DND-41 (cell line): ENCODE measurements around the gene MARCHF4.

Experiments used
- ATAC-seq: fragments of 200-7000 bp; cut with Tn5 transposase; 3 replicates; pipeline ENCODE4 v1.9.1; 2021; ENCODE audit warnings: low read depth; ENCODE audit not compliant: insufficient read depth
- DNase-seq: peaks from one replicate; pipeline ENCODE4 v3.0.0-alpha.2; 2020
- H2AFZ ChIP-seq: 2 replicates; pipeline ENCODE4 v1.6.0; 2012; ENCODE audit warnings: low read depth, low read length
- H3K27ac ChIP-seq: 2 replicates; pipeline ENCODE4 v1.5.1; 2012; ENCODE audit warnings: low read length, inconsistent platforms
- H3K27me3 ChIP-seq: fragments of 200-600 bp; sonication (generic); 2 replicates; pipeline ENCODE4 v1.6.0; 2012; ENCODE audit warnings: low read length, mild to moderate bottlenecking, inconsistent platforms; ENCODE audit not compliant: insufficient read depth, poor library complexity
- H3K36me3 ChIP-seq: 2 replicates; pipeline ENCODE4 v1.5.1; 2012; ENCODE audit warnings: low read length, inconsistent platforms; ENCODE audit not compliant: insufficient read depth
- H3K4me1 ChIP-seq: 2 replicates; pipeline ENCODE4 v1.5.1; 2012; ENCODE audit warnings: mild to moderate bottlenecking, low read length; ENCODE audit not compliant: insufficient read depth
- H3K4me2 ChIP-seq: 2 replicates; pipeline ENCODE4 v1.6.0; 2012; ENCODE audit warnings: mild to moderate bottlenecking, moderate library complexity, low read length, inconsistent platforms; ENCODE audit not compliant: insufficient read depth
- H3K4me3 ChIP-seq, 2 experiments: fragments of 200-600 bp in 1 of 2; shearing (Covaris generic) in 1 of 2; 2 replicates each; pipeline ENCODE4 v1.5.1; 2012 to 2016; ENCODE audit warnings: inconsistent platforms in 2 of 2, low read length in 2 of 2, mild to moderate bottlenecking in 2 of 2, low read depth in 1 of 2, moderate library complexity in 1 of 2
- H3K79me2 ChIP-seq: 2 replicates; pipeline ENCODE4 v1.6.0; 2012; ENCODE audit warnings: low read length, inconsistent platforms; ENCODE audit not compliant: insufficient read depth
- H3K9ac ChIP-seq: 2 replicates; pipeline ENCODE4 v1.6.0; 2012; ENCODE audit warnings: low read depth, mild to moderate bottlenecking, inconsistent platforms, low read length, moderate library complexity
- H3K9me3 ChIP-seq: 2 replicates; pipeline ENCODE4 v1.5.1; 2012; ENCODE audit warnings: low read length, moderate library complexity, mild to moderate bottlenecking, inconsistent platforms; ENCODE audit not compliant: insufficient read depth, severe bottlenecking
- H4K20me1 ChIP-seq: 2 replicates; pipeline ENCODE4 v1.6.0; 2012; ENCODE audit warnings: low read length; ENCODE audit not compliant: insufficient read depth
- CTCF ChIP-seq: IDR thresholded peaks from 2 replicates; pipeline ENCODE4 v1.5.1; 2012; ENCODE audit warnings: borderline replicate concordance, low read length, moderate library complexity, mild to moderate bottlenecking; ENCODE audit not compliant: poor library complexity, severe bottlenecking; ENCODE audit errors: extremely low read depth
- EZH2 ChIP-seq: IDR thresholded peaks from 3 replicates; pipeline ENCODE4 v1.6.1; 2012; ENCODE audit warnings: borderline replicate concordance, low read depth, mild to moderate bottlenecking, moderate library complexity, low read length, inconsistent platforms; ENCODE audit not compliant: severe bottlenecking

The MARCHF4 gene

GRCh38 chr2:216341121-216341520 is 31.2 kb downstream of the MARCHF4 start:
- Histone ChIP-seq H3K36me3 (no peaks in the 10 kb centered on the region), H4K20me1 (no peaks in the 10 kb centered on the region), H3K27me3 (peaks cover 24% of the 10 kb centered on the region), H3K27ac (no peak overlapping the region), H3K4me2 (no peak overlapping the region), H3K4me3 (no peak overlapping the region), H3K79me2 (no peaks in the 10 kb centered on the region), H3K4me1 (no peaks in the 10 kb centered on the region), H3K9ac (no peak overlapping the region), H2AFZ (no peak overlapping the region), H3K9me3 (no peaks in the 10 kb centered on the region)
- TF ChIP-seq EZH2 = no peak
- TF ChIP-seq CTCF = no peak
- ATAC-seq (no peak), DNase-seq (no peak)

DNA sequence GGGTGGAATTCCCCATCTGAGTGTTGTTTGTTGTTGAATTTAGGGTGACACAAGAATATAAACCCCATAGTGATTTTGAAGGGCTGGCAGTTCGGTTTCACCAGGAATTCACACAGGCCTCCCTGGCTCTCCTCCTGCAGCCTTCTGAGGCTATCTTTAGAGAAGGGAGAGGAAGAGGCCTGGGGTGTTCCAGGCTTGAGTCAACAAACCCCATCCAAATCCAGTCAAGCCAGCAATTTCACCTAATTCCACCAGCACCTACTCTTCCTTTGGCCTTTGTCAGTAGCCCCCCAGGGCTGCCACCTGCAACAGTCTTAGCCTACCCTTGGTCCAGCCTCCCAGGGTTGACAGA is 32.0 kb downstream of the MARCHF4 start:
- DNase-seq = no peak
- peaks cover 23% of the 10 kb centered on the region for H3K27me3 ChIP-seq
- no peaks in the 10 kb centered on the region for H3K9me3 ChIP-seq
- H3K4me3 ChIP-seq = no peak overlapping the region
- H4K20me1 ChIP-seq = no peaks in the 10 kb centered on the region
- no peaks in the 10 kb centered on the region for H3K79me2 ChIP-seq
- no peak overlapping the region for H3K4me2 ChIP-seq
- H3K4me1 ChIP-seq = no peaks in the 10 kb centered on the region
- ATAC-seq = no peak
- TF ChIP-seq EZH2 (no peak), CTCF (no peak)
- no peak overlapping the region for H3K27ac ChIP-seq
- no peak overlapping the region for H2AFZ ChIP-seq
- H3K36me3 ChIP-seq = no peaks in the 10 kb centered on the region
- H3K9ac ChIP-seq = no peak overlapping the region

DNA sequence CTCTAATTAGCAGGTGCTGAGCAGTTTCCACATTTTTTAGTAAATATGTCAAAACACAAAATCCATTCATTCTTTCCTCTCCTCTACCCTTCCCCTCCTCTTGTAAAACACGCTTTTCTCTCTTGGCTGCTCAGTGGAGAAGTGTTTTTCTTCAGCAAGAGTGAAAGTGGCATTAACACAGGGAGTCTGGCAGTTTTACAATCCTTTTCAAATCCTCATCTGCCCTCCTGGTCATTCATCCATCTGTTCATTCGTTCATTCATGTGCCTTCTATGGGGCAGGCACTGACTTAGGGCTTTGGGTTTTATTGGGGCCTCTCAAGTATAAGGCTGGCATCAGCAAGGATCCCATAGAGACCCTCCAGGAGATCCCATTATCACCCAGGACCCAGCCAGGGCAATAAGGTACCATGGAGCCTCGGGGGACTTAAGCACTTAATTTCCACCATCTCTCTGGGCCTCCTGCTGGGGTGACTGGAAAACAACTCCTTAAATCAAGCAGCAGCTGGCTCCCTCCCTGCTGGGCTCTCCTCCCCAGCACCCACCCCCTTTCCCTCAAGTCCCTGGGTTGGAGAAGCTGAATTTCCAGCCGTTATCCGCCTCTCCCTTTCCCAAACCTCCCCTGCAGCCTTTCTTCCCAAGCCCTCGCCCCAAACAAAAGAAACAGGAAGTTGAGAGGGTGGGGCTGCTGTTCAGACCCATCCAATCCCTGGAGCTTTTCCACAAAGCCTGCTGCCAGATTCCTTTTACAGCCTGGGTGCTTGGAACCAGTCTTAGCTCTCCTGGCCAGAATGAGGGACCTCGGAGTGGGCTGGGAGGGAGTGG is 32.6 kb downstream of the MARCHF4 start:
- Histone ChIP-seq H3K79me2 (no peaks in the 10 kb centered on the region), H3K9me3 (no peaks in the 10 kb centered on the region), H3K36me3 (no peaks in the 10 kb centered on the region), H3K9ac (no peak overlapping the region), H4K20me1 (no peaks in the 10 kb centered on the region), H3K4me3 (no peak overlapping the region), H3K27me3 (peaks cover 22% of the 10 kb centered on the region), H3K27ac (no peak overlapping the region), H3K4me2 (no peak overlapping the region), H3K4me1 (no peaks in the 10 kb centered on the region), H2AFZ (no peak overlapping the region)
- no peak for ATAC-seq
- DNase-seq = no peak
- TF ChIP-seq EZH2 (no peak), CTCF (no peak)

GRCh38 chr2:216335252-216335651 is 37.0 kb downstream of the MARCHF4 start:
- Histone ChIP-seq H4K20me1 (no peaks in the 10 kb centered on the region), H2AFZ (no peak overlapping the region), H3K9ac (no peak overlapping the region), H3K4me1 (no peaks in the 10 kb centered on the region), H3K4me2 (no peak overlapping the region), H3K79me2 (no peaks in the 10 kb centered on the region), H3K4me3 (no peak overlapping the region), H3K9me3 (no peaks in the 10 kb centered on the region), H3K27me3 (peaks cover 16% of the 10 kb centered on the region), H3K27ac (no peak overlapping the region), H3K36me3 (no peaks in the 10 kb centered on the region)
- DNase-seq (no peak), ATAC-seq (no peak)
- TF ChIP-seq CTCF = no peak
- no peak for TF ChIP-seq EZH2
